Body of pancreas (tissue), 4 donors: ENCODE measurements around the gene CDH4.

Experiments used
- CTCF ChIP-seq, 7 experiments: fragments of 450-650 bp in 4 of 7; fragments of 200-600 bp in 3 of 7; sonication (generic) in 3 of 7; IDR thresholded peaks; one replicate each; pipeline ENCODE4 v1.5.1; 2016 to 2019; ENCODE audit warnings: antibody characterized with exemption in 7 of 7
- POLR2A ChIP-seq, 3 donors: fragments of 450-650 bp; IDR thresholded peaks; one replicate each; pipeline ENCODE4 v1.6.1; 2016; ENCODE audit warnings: antibody characterized with exemption in 3 of 3, mild to moderate bottlenecking in 2 of 3

- TF ChIP-seq POLR2A (IDR thresholded peaks at IDR 0.05) = no peak
- TF ChIP-seq CTCF (IDR thresholded peaks at IDR 0.05) = no peak
Measured at GRCh38 chr20:61684136-61684535, 432.1 kb downstream of the CDH4 start.
